Measurements from ENCODE around the gene MAP4K5.
"Not testable (repeated sequence)": the region's sequence is repeated elsewhere in the genome, so short reads cannot be mapped to it uniquely, and the experiment has no call there.

MAP4K5 gene

DNA sequence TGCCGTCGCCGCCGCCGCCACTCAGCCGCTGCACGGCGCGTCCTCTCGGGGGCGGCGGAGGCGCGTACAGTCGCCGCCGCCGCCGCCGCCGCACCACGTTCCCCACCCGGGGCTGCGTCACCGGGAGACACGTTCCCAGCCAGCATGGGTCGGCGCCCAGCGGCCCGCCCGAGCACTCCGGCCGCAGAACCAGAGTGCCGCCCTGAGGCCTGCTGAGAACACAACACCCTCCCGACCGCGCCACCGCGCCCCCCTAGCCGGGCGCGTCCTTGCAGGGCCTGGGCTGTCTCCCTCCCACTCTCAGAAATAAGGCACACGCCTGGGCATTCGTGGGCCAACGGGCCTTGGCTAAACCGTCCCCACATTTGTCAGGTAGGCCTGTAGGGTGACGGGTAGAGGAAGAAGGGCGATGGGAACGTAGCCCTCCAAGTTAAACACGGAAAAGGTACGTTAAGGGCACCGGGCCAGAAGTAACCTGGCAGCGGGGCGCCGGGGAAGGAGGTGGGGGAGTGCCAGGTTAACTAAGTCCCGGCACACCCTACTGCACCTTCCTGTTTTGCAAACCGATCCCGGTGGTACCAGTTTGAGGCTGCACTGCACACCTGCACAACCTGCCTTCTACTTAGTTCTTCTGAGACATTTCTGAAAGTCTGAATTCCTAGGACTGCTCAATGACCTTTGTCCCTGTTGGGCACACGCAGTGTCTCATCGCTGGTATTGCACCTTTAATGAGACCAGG, at the start of gene MAP4K5:
TSS of gene MAP4K5 (minus strand) at position 68 of the 739 bp plus-strand sequence. CDS start 520 bp downstream, outside the sequence.
- DNase-seq (ENCODE audit: low read depth), result peak; percentile 85

DNA sequence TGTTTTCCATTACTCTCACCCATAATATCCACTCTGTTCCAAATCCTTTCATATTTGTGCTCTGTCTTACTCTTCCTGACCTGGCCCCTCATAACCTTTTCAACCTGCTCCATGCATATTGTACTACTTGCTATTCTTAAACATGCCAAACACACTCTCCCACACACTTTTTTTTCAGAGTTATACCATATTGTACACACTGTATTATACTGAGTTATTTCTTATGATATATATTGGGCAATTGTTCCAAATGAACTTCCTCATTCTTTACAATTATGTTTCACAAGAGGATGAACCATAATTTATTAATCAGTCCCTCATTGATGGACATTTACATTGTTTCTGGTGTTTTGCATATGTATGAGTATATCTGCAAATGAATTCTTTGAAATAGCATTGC, 46.1 kb upstream of the MAP4K5 start:
- no peak for DNase-seq (ENCODE audit: low read depth)

DNA sequence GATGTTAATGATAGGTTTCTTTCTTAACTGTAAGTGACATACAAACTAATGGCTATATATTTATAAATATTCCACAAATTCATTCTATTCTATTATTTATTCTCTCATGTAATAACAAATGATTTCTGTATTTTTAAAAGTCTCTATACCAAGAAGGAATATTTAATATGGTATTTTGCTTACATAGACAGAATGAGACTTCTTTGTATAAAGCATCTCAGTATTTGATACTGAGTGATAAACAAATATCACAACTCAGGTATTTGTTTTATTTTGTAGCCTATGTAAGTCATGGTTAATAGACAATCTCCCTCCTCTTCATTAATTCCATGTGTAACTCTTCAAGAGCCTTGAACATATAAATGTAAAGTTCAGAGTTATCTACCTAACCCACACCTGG, 45.6 kb upstream of the MAP4K5 start:
- DNase-seq (ENCODE audit: low read depth), result no peak

DNA sequence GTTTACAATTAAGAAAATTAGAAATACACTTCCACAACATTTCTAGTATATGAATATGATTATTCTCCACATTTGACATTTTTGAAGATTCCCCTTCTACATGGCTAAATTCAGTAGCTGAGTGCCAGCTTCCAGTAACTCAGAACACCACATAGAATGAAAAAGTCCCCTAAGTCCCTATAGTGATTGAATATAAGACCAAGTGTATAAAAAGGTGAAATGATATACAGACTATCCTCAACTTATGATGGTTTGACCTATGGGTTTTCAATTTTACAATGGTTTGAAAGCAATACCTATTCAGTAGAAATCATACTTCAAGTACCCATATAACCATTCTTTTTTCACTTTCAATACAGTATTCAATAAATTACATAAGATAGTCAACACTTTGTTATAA, 43.4 kb upstream of the MAP4K5 start:
- no peak for DNase-seq (ENCODE audit: low read depth)

DNA sequence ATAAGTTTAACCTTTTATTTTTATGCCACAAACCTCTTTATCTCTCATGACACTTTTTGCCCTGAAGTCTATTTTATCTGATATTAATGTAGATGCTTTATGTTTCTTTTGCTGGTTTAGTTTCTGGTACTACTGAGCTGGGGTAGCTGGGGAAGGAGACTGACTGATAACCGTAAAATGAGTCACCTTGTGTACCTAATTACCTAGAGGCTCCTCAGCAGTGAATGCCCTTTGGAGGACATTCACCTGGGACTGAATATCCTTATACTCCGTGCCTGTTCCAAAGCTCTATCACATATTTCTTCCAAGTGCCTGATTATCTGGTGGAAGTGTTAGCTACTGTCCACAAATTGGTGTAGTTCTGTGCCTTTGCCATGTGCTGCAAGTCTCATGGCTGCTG, 41.5 kb upstream of the MAP4K5 start:
- no peak for DNase-seq (ENCODE audit: low read depth)

DNA sequence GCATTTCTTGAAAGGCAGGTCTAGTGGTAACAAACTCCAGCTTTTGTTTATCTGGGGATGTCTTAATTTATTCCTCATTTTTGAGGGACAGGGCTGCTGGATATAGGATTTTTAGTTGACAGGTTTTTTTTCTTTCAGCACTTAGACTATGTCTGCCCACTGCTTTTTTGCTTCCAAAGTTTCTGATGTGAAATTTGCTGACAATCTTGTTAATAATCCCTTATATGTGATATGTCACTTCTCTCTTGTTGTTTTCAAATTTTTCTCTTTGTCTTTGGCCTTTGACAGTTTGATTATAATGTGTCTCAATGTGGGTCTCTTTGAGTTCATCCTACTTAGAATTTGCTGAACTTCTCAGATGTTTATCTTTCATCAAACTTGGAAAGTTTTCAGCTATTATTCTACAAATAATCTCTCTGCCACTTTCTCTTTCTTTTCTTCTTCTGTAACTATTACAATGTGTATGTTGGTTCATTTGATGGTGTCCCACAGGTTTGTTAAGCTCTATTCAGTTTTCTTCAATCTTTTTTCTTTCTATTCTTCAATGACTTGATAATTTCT, 37.4 kb upstream of the MAP4K5 start:
- no peak for DNase-seq (ENCODE audit: low read depth)

DNA sequence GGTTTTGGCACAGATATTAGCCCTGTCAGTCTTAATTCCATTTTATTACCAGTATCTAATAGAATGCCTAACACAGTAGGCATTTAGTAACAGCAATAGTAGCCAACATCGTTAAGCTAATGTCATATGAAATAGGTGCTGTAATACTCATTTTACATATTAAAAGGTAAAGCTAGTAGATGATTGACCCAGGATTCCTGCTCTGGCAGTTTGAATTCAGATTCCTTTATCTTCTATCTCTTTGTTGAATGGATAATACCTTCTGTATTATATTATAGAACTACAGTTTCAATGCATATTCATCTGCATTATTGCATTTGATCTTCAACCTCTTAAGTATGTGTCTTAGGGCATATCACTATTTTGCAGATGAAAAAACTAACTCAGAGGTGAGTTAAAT, 30.5 kb upstream of the MAP4K5 start:
- DNase-seq (ENCODE audit: low read depth), result no peak

DNA sequence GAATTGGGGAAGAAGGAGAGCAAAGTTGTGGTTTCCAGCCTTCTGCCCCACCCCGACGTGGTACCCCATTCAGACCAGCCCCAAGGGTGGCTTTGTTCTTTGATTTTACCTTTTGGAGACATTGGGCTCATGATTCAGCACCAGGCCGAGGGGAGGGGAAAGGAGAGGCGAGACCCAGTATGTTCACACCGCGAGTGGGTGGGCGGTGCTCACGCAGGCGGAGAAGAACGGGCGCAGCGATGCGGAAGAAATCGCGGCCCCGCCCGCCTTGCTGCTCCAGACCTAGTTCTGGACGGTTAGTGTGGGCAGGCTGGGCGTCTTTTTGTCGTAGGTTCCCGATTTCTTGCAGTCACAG, 28.5 kb upstream of the MAP4K5 start:
- DNase-seq (ENCODE audit: low read depth), result peak; percentile 25

DNA sequence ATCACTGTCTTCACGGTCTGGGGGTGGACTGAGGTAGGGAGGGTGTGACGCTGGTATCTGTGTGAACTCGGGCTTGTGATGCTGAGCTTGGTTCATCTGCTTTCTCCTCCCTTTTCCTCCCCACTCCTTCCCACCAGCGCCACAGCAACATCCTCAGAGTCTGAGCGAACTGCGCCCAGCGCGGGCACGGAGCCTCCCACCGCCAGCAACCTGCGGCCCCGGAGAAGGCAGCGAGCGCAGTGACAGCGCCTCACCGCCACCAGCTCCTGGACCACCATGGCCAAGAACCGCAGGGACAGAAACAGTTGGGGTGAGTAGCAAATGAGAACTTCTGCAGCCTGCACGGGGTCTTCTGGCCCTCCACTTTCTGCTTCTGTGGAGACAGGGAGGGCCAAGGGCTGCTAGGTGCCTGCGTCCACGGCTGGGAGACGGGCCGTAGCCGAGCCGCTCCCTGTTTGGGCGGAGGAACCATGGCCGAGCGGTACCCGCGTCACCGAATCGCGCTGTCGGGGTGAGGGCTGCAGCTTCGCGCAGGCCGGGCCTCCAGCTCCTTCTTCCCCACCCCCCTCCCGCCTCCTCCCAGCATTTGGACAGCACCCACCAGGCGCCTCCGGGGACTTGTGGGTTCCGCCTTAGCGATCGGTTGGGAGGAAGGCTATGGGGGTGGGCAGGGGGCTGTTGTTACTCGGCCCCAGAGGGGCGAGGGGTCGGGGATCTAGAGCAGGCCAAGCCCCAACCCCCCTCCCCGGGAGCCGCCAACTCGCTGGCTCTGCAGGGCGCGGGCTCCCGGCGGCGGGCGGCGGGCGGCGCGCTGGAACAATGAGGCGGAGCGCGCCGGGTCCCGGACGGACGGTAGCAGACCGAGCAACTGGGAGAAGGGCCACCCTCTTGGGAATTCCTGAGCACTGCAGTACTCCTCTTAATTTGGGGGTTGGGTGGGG, 27.9 kb upstream of the MAP4K5 start, which contains the start of gene ATL1:
TSS of gene ATL1 (plus strand) at position 156 of the 941 bp plus-strand sequence. CDS start at position 277, 121 bp downstream.
- no peak for DNase-seq (ENCODE audit: low read depth)

DNA sequence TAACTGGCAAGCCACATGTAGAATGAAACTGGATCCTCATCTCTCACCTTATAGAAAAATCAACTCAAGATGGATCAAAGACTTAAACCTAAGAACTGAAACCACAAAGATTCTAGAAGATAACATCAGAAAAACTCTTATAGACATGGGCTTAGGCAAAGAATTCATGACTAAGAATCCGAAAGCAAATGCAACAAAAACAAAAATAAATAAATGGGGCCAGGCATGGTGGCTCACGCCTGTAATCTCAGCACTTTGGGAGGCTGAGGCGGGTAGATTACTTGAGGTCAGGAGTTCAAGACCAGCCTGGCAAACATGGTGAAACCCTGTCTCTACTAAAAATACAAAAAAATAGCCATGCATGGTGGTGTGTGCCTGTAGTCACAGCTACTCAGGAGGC, 20.4 kb upstream of the MAP4K5 start:
- not testable (repeated sequence) for DNase-seq (ENCODE audit: low read depth)

DNA sequence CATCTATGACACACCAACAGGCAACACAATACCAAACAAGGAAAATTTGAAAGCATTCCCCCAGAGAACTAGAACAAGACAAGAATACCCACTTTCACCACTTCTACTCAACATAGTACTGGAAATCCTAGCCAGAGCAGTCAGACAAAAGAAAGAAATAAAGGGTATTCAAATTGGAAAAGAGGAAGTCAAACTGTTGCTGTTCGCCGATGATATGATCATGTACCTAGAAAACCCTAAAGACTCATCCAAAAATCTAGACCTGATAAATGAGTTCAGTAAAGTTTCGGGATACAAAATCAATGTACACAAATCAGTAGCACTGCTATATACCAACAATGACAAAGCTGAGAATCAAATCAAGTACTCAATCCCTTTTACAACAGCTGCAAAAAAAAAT, 19.5 kb upstream of the MAP4K5 start:
- no peak for DNase-seq (ENCODE audit: low read depth)

DNA sequence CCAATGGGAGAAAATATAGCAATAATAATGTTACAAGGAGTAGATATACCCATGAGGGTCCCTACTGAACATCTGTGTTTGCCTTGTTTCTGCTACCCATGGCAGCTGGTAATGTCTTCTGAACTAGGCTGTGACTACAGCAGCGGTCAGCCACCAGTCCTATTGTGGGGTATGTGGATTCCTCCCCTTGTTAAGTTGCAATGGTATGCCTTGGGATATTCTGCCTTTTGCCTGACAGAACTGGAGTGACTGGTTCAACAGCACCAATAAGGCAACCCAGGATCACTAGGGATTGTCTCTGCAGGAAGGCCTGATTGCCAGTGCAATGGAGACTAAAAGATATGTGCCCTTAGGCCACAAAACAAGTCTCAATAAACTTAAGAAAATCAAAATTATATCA, 17.9 kb upstream of the MAP4K5 start:
- DNase-seq (ENCODE audit: low read depth), result no peak

DNA sequence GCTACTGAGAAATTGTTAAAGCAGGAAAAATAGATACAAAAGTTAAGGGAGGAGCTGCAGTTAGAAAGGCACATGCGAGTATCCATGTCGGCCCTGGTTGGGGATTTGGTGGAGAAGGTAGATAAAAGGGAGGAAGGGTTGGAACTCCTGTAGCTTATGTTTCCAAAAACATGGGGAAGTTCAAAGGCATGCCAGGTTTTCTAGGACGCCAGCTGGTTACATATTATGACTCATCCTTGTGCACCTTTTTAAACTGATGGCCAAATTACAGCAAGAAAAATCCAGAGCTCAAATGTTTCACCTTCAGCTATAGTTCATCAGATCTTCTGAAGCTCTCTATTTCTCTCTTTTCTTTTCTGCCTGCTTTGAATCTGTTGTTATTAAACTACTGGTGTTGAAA, 13.2 kb upstream of the MAP4K5 start:
- DNase-seq (ENCODE audit: low read depth), result no peak

DNA sequence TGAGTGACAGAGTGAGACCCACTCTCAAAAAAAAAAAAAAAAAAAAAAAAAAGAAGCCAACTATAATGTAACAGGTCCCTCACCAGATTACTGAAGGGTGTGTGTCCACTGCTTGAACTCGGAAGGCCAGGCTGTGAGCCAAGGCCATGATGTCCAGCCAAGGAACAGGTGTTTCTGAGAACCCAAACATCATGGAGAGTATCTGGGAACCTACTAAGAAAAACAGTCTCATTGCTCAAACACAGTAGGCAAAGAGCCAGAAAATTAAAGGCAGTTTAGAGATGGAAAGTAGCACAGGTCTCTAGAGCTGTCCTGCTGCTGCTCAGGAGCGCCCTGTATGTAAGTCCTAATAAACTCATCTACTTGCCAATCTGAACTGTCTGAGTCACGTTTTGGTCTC, 12.5 kb upstream of the MAP4K5 start:
- no peak for DNase-seq (ENCODE audit: low read depth)

DNA sequence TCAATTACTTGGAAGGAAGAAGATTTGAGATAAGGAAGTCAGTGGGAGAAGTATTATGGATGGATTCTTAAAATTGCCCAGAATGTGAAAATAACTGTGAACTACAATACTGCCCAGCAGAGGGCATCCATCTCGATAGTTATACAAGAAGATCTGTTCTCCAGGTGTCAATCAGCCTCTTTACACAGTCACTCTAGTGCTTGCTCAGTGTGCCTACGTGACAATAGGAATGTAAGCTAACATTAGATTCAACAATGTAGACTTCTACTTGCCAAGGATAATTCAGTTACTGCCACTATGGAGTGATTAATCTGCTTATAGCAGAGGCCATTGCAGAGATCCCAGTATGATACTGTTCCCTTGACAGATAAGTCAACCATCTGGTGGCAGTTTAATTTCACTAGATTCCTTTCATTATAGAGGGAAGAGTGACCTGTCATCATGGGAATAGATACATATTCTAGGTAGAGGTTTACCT, 10.6 kb upstream of the MAP4K5 start:
- DNase-seq (ENCODE audit: low read depth), result no peak

DNA sequence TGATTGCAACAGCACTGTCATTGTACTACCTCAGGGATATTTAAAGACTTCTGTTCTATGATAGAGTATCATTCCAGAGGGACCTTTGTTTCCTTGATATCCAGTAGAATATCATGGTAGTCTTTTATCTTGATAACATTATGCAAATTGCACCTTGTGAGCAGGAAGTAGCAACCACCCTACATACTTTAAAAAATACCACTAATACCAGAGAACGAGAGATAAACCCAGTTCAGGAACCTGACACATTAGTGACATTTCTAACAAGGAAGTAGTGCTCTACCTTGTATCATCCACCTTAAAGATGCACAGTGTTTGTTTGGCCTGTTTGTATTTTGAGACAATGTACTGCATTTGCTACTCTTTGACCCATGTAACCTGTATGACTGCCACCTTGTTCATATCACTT, 8.8 kb upstream of the MAP4K5 start:
- DNase-seq (ENCODE audit: low read depth), result no peak

DNA sequence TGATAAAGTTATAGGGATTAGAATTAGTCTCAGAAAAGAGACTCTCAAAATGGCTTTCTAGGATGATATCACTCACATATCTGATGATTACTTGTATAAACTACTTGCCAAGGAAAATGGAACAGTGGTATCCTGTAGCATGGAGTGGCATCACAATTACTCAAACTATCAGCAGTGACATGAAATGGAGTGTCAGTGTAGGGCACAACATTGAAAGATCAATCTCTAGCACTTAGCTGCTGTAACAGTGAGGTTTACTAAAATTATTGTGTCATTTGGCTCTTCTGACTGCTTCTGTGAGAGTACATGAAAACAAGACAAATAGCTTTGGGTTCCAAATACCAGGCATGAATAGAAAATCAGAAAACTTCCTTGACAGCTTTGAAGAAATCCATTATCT, 6.7 kb upstream of the MAP4K5 start:
- DNase-seq (ENCODE audit: low read depth), result no peak

DNA sequence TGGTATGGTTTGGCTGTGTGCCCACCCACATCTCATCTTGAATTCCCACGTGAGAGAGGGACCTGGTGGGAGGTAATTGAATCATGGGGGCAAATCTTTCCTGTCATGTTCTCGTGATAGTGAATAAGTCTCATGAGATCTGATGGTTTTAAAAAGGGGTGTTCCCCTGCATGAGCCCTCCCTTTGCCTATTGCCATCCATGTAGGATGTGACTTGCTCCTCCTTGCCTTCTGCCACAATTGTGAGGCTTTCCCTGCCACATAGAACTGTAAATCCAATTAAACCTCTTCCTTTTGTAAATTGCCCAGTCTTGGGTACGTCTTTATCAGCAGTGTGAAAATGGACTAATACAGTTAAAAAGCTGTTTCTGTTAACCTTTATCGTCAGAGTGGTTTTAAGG, 5.7 kb upstream of the MAP4K5 start:
- DNase-seq (ENCODE audit: low read depth), result not testable (repeated sequence)

DNA sequence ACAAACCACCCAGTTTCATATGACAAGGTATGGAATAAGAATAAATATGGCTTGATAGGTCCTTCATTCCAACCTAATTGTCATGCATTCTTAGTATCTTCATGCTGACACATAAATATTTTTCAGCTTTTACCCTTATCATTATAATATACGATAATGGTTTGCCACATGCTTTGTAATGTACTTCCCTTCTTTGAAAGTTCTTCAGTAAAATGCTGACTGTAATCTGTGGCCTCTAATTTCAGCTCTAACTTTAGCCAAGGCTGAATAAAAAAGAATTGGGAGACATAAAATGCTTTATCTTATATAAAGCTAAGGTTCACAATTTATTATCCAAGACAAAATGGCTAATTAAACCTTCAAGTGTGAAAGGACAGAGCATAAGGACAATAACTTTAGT, 2.6 kb upstream of the MAP4K5 start:
- DNase-seq (ENCODE audit: low read depth), result no peak

DNA sequence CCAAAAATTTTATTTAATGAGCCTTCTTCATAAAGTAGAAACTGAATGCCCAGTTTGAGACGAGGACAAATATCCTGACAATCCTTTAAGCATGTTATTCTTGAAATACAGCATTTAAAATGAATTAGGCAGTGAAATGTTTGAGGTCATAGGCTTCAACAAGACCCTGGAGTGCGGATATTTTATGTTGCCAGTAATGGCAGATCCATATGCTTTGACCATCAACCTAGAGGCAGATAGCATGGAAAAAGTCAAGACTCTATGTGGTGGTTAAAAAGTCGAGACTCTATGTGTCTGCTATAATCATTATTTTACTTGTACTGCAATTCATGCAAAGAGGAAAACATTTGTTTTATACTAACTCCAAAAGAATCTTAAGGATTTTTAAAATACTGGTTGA, 2.0 kb upstream of the MAP4K5 start:
- no peak for DNase-seq (ENCODE audit: low read depth)

DNA sequence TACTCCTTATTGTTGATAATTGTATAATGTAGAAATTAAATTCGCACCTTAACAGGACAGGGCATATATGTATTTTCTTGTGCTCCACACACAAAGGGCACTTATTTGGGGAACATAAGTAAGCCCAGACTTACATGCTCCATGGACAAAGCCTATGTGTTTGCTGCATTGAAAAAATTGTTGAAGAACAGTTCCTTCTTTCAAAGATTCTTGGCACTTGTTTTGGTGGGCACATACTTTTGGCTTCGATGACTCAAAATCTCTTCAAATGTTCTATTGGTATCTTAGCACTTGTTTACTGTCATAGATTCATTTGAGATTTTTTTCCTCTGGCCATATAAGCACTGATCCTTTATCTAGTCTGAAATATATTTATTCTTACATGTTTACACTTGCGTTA, 1.4 kb upstream of the MAP4K5 start:
- no peak for DNase-seq (ENCODE audit: low read depth)

DNA sequence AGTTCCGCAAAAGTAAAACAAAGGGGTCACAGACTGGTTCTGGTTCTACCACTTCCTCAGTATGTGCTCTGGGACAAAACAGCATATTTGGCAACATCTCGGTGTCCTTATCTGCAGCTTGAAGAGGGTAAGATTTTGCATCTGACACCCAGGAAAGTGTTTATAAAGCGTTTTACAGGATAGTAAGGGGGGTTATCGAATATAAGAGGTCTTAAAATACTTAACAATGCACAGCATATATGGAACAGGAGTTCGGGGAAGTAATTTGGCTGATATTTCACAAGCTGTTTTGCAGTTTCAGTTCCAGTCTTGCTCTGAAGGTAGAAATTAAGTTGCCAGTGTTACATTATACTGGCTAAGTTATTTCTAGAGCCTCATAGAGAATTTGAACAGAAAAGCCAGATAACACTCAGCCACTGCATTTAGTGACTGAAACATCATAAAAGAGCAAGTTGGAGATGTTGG, 904 bp upstream of the MAP4K5 start:
- no peak for DNase-seq (ENCODE audit: low read depth)

Measured in activated gamma-delta T cell treated with anti-CD3 and anti-CD28 coated beads, Interleukin-2, amount 50 U/mL, for 16 hours (primary cell).